ENCODE results near the gene ADIRF. TPM values are rescaled to one million over a fixed set of nuclear protein-coding genes. Genes with fewer than 3 reads are reported as not detected.
"Not testable (repeated sequence)": the region's sequence is repeated elsewhere in the genome, so short reads cannot be mapped to it uniquely, and the experiment has no call there.

The ADIRF gene
- total RNA-seq, 1 donor from 2014 or later: not detected

GRCh38 chr10:86936661-86937501 lies 31.4 kb upstream of the ADIRF start:
- no peak for TF ChIP-seq CTCF (IDR thresholded peaks at IDR 0.05; ENCODE audit: unreplicated experiment)
- DNase-seq (ENCODE audit: low spot score, unreplicated experiment): no peak
- Mint-ChIP-seq H3K36me3 (ENCODE audit: insufficient read depth) (no peaks in the 10 kb centered on the region), H3K27ac (no peak overlapping the region), H3K4me1 (ENCODE audit: low read depth) (no peaks in the 10 kb centered on the region), H3K9me3 (ENCODE audit: low read depth) (no peaks in the 10 kb centered on the region), H3K4me3 (ENCODE audit: low read depth) (no peak overlapping the region), H3K27me3 (no peaks in the 10 kb centered on the region)

GRCh38 chr10:86937502-86938154 lies 30.7 kb upstream of the ADIRF start:
- Mint-ChIP-seq H3K36me3 (ENCODE audit: insufficient read depth) (no peaks in the 10 kb centered on the region), H3K27ac (no peak overlapping the region), H3K9me3 (ENCODE audit: low read depth) (no peaks in the 10 kb centered on the region), H3K4me3 (ENCODE audit: low read depth) (no peak overlapping the region), H3K4me1 (ENCODE audit: low read depth) (no peaks in the 10 kb centered on the region), H3K27me3 (no peaks in the 10 kb centered on the region)
- DNase-seq (ENCODE audit: low spot score, unreplicated experiment): no peak
- TF ChIP-seq CTCF (IDR thresholded peaks at IDR 0.05; ENCODE audit: unreplicated experiment): no peak

- TF ChIP-seq CTCF (IDR thresholded peaks at IDR 0.05; ENCODE audit: unreplicated experiment): no peak
- no peaks in the 10 kb centered on the region for H3K9me3 Mint-ChIP-seq (ENCODE audit: low read depth)
- no peak overlapping the region for H3K4me3 Mint-ChIP-seq (ENCODE audit: low read depth)
- no peak overlapping the region for H3K27ac Mint-ChIP-seq
- no peaks in the 10 kb centered on the region for H3K4me1 Mint-ChIP-seq (ENCODE audit: low read depth)
- no peaks in the 10 kb centered on the region for H3K27me3 Mint-ChIP-seq
- DNase-seq (ENCODE audit: low spot score, unreplicated experiment): no peak
- H3K36me3 Mint-ChIP-seq (ENCODE audit: insufficient read depth): no peaks in the 10 kb centered on the region
Observed at GRCh38 chr10:86938260-86938659, 30.0 kb upstream of the ADIRF start.

- H3K27me3 Mint-ChIP-seq; H3K9me3 Mint-ChIP-seq (ENCODE audit: low read depth); DNase-seq (ENCODE audit: low spot score, unreplicated experiment); H3K36me3 Mint-ChIP-seq (ENCODE audit: insufficient read depth); H3K4me3 Mint-ChIP-seq (ENCODE audit: low read depth); H3K27ac Mint-ChIP-seq; H3K4me1 Mint-ChIP-seq (ENCODE audit: low read depth): not testable (repeated sequence)
Observed at GRCh38 chr10:86940076-86940475, 28.2 kb upstream of the ADIRF start.

GRCh38 chr10:86940677-86941076 lies 27.6 kb upstream of the ADIRF start:
- no peak for TF ChIP-seq CTCF (IDR thresholded peaks at IDR 0.05; ENCODE audit: unreplicated experiment)
- DNase-seq (ENCODE audit: low spot score, unreplicated experiment): no peak

More at GRCh38 chr10:86940677-86941076, 27.6 kb upstream of the ADIRF start:
- Mint-ChIP-seq H3K4me3 (ENCODE audit: low read depth) (no peak overlapping the region), H3K36me3 (ENCODE audit: insufficient read depth) (no peaks in the 10 kb centered on the region), H3K9me3 (ENCODE audit: low read depth) (no peaks in the 10 kb centered on the region), H3K27ac (no peak overlapping the region), H3K4me1 (ENCODE audit: low read depth) (peaks cover 8% of the 10 kb centered on the region), H3K27me3 (no peaks in the 10 kb centered on the region)
